K562 (cell line): ENCODE measurements around the gene ATG10. TPM values are rescaled to one million over a fixed set of nuclear protein-coding genes. Genes with fewer than 3 reads are reported as not detected.

Experiments used
- ATAC-seq: fragments of 200-7000 bp; cut with Tn5 transposase; 3 replicates; pipeline ENCODE4 v1.9.1; 2020; ENCODE audit warnings: moderate library complexity
- BruUV-seq: library from RNA; stranded (reverse); fragments of 400-500 nt; replicated peaks from 2 replicates; lab custom pipeline; 2021; lab: Mats Ljungman, UMichigan
- CTCF ChIA-PET: fragments of 300-600 bp; formaldehyde crosslinking; extraction: SDS; loops from one replicate; lab custom pipeline; 2021; ENCODE audit warnings: low intra/inter-chr PET ratio; lab: Yijun Ruan, JAX
- POLR2A ChIA-PET: fragments of 300-600, 350-650 bp; sonication (Branson Sonifier 250); formaldehyde crosslinking; extraction: SDS; loops from one replicate; lab custom pipeline; 2021; ENCODE audit warnings: antibody characterized with exemption, inconsistent platforms; lab: Yijun Ruan, JAX
- DNase-seq, 4 experiments: peaks; one replicate each; pipeline versions ENCODE4 v3.0.0 to v3.0.0-alpha.2; 2011 to 2018; ENCODE audit warnings: low spot score in 3 of 4, mixed read lengths in 3 of 4; ENCODE audit errors: extremely low read depth in 1 of 4
- FAIRE-seq: peaks from 2 replicates; lab custom pipeline; 2011; peaks lifted over from hg19 to GRCh38; lab: Jason Lieb, UNC
- H2AFZ ChIP-seq: 2 replicates; pipeline ENCODE4 v1.6.0; 2011; ENCODE audit warnings: low read depth, low read length, control low read depth, inconsistent platforms
- H3K27ac ChIP-seq: fragments of 200-600 bp; 3 replicates; pipeline ENCODE4 v1.8.0; 2011; ENCODE audit warnings: low read depth, mild to moderate bottlenecking, control low read depth, inconsistent platforms, low read length, moderate library complexity, mixed read lengths; ENCODE audit errors: extremely low read depth
- H3K27me3 ChIP-seq, 2 experiments: fragments of 300-600 bp in 1 of 2; 2 replicates in 1 of 2; 3 replicates in 1 of 2; pipeline versions ENCODE4 v1.6.0 to v1.8.0; 2011; ENCODE audit warnings: inconsistent platforms in 2 of 2, low read length in 2 of 2, mild to moderate bottlenecking in 1 of 2, mixed read lengths in 1 of 2, moderate library complexity in 1 of 2; ENCODE audit not compliant: control insufficient read depth in 2 of 2, insufficient read depth in 2 of 2
- H3K36me3 ChIP-seq: fragments of 300-600 bp; 3 replicates; pipeline ENCODE4 v1.8.0; 2011; ENCODE audit warnings: mild to moderate bottlenecking, low read length, inconsistent platforms; ENCODE audit not compliant: control insufficient read depth, insufficient read depth
- H3K4me1 ChIP-seq, 2 experiments: fragments of 200-600 bp in 1 of 2; replicated peaks in 1 of 2; 2 replicates in 1 of 2; 3 replicates in 1 of 2; pipeline versions ENCODE4 v1.5.1 to v1.8.0; 2011; ENCODE audit warnings: inconsistent platforms in 2 of 2, low read length in 2 of 2, mild to moderate bottlenecking in 1 of 2, mixed read lengths in 1 of 2, moderate library complexity in 1 of 2; ENCODE audit not compliant: control insufficient read depth in 2 of 2, insufficient read depth in 2 of 2
- H3K4me2 ChIP-seq: 2 replicates; pipeline ENCODE4 v1.6.1; 2011; ENCODE audit warnings: low read length, control low read depth, inconsistent platforms, mixed read lengths; ENCODE audit not compliant: insufficient read depth
- H3K4me3 ChIP-seq: fragments of 200-600 bp; sonication (generic), shearing (Covaris generic); 2 replicates; pipeline ENCODE4 v1.5.1; 2016; ENCODE audit warnings: control low read depth, inconsistent platforms
- H3K79me2 ChIP-seq: fragments of 200-600 bp; 3 replicates; pipeline ENCODE4 v1.8.0; 2011; ENCODE audit warnings: low read length, inconsistent platforms; ENCODE audit not compliant: control insufficient read depth, insufficient read depth
- H3K9ac ChIP-seq, 2 experiments: 2 replicates each; pipeline versions ENCODE4 v1.6.0 to v1.6.1; 2011; ENCODE audit warnings: low read depth in 2 of 2, low read length in 2 of 2, control low read depth in 1 of 2, inconsistent platforms in 1 of 2, mild to moderate bottlenecking in 1 of 2, mixed read lengths in 1 of 2; ENCODE audit not compliant: insufficient read depth in 1 of 2
- H3K9me1 ChIP-seq: one replicate; pipeline ENCODE4 v1.6.0; 2011; ENCODE audit warnings: inconsistent platforms, mild to moderate bottlenecking, low read length, moderate library complexity; ENCODE audit not compliant: control insufficient read depth, insufficient read depth
- H3K9me3 ChIP-seq: replicated peaks from 2 replicates; pipeline ENCODE4 v1.5.1; 2011; ENCODE audit warnings: low read depth, low read length, inconsistent platforms; ENCODE audit not compliant: control insufficient read depth, insufficient read depth
- H4K20me1 ChIP-seq: replicated peaks from 2 replicates; pipeline ENCODE4 v1.6.1; 2011; ENCODE audit warnings: low read length, inconsistent platforms, mixed read lengths; ENCODE audit not compliant: control insufficient read depth, insufficient read depth
- MBD2 ChIP-seq: sonication (generic); IDR thresholded peaks from 2 replicates; pipeline ENCODE4 v1.6.1; 2016; ENCODE audit warnings: low read depth, borderline replicate concordance
- NFIX ChIP-seq: fragments of 250-450 bp; sonication (Bioruptor Pico); IDR thresholded peaks from 2 replicates; pipeline ENCODE4 v1.4.0; 2020; ENCODE audit warnings: low read depth, mild to moderate bottlenecking, moderate library complexity
- NFYB ChIP-seq: IDR thresholded peaks from 2 replicates; pipeline ENCODE4 v1.6.1; 2011; ENCODE audit warnings: mild to moderate bottlenecking, moderate library complexity; ENCODE audit not compliant: insufficient read length; ENCODE audit errors: extremely low read depth
- RBBP5 ChIP-seq: fragments of 200-600 bp; sonication (generic); IDR thresholded peaks from 2 replicates; pipeline ENCODE4 v1.6.1; 2012; ENCODE audit warnings: borderline replicate concordance, mild to moderate bottlenecking, low read length, control low read depth, inconsistent platforms; ENCODE audit not compliant: insufficient read depth, poor library complexity, severe bottlenecking
- ZBTB49 ChIP-seq: sonication (generic); formaldehyde crosslinking; IDR thresholded peaks from 2 replicates; pipeline ENCODE4 v1.8.0; 2022; ENCODE audit warnings: missing genetic modification reagents, mild to moderate bottlenecking, borderline replicate concordance
- ZNF324 ChIP-seq: fragments of 250-450 bp; sonication (Bioruptor Pico); IDR thresholded peaks from 2 replicates; pipeline ENCODE4 v1.4.0; 2020; ENCODE audit warnings: mild to moderate bottlenecking
- ZNF780A ChIP-seq: fragments of 250-450 bp; sonication (Bioruptor Pico); IDR thresholded peaks from 2 replicates; pipeline ENCODE4 v1.5.0; 2021; ENCODE audit warnings: mild to moderate bottlenecking
- in situ Hi-C: fragments of 300-500 bp; cut with MboI; formaldehyde crosslinking; loops from 4 replicates; pipeline ENCODE4 v1.15.0; 2018; ENCODE audit warnings: inconsistent platforms, mixed read lengths
- intact Hi-C: fragments of 100-400 bp; cut with micrococcal nuclease; formaldehyde crosslinking; loops from 2 replicates; pipeline ENCODE4 v1.14.2; 2022
- polyA plus RNA-seq, 8 experiments: library from polyadenylated mRNA; depleted of rRNA in 4 of 8; stranded (reverse) in 5 of 8; unstranded in 3 of 8; fragments of >200 nt; fragmentation: Nextera tagmentation in 2 of 8; fragmentation: Illumina TruSeq in 1 of 8; extraction: Ambion mirVana in 2 of 8; extraction: Trizol in 1 of 8; gene quantifications; 2 replicates each; pipeline versions ENCODE4 v1.2.1 to v1.2.3, GENCODE V29; 2011 to 2014; ENCODE audit warnings: inconsistent platforms in 1 of 8, missing spikeins in 1 of 8
- total RNA-seq, 7 experiments: library from RNA; depleted of rRNA in 6 of 7; stranded (reverse); fragments of >200 nt in 6 of 7; fragmentation: Illumina TruSeq in 2 of 7; extraction: Trizol in 2 of 7; gene quantifications; 2 replicates each; pipeline versions ENCODE4 v1.2.1 to v1.2.3, GENCODE V29; 2011 to 2021; ENCODE audit warnings: low replicate concordance in 1 of 7

Gene ATG10
- total and polyA plus RNA-seq, 9 of the 15 experiments (the other 6 are each of a cell fraction or from before 2014, with no cell fraction given): 7.0 to 18.8 (median 14.6) TPM

- in situ Hi-C loops: no loop called here
Measured at GRCh38 chr5:82057051-82057450, 85.2 kb downstream of the ATG10 start.

More at GRCh38 chr5:82057051-82057450, 85.2 kb downstream of the ATG10 start:
- FAIRE-seq (no peak), DNase-seq (no peak), ATAC-seq (no peak)
- Histone ChIP-seq H3K36me3 (no peaks in the 10 kb centered on the region), H3K4me1 (peaks cover 3 to 11% of the 10 kb centered on the region in 2 experiments; a peak in 4 of 5 replicates), H3K27me3 (no peaks in the 10 kb centered on the region), H3K79me2 (no peaks in the 10 kb centered on the region; the same call in 2 of the 3 replicates), H3K9me1 (no peaks in the 10 kb centered on the region), H3K27ac (no peak overlapping the region), H3K9me3 (no peaks in the 10 kb centered on the region), H3K9ac (no peak overlapping the region), H3K4me2 (no peak overlapping the region), H2AFZ (no peak overlapping the region), H3K4me3 (no peak overlapping the region), H4K20me1 (no peaks in the 10 kb centered on the region)
- intact Hi-C loops: no loop called here
- ChIA-PET POLR2A (no interaction called here), CTCF (no interaction called here)
- TF ChIP-seq MBD2: no peak
- TF ChIP-seq ZNF324 (CRISPR knock-in tag): no peak
- no peak for TF ChIP-seq RBBP5
- TF ChIP-seq NFIX (CRISPR knock-in tag): no peak
- TF ChIP-seq ZBTB49 (CRISPR knock-in tag): no peak
- TF ChIP-seq NFYB: peak; percentile 7
- no peak for TF ChIP-seq ZNF780A (CRISPR knock-in tag)
- BruUV-seq: no TSS peak
